NCI-H1417 treated with DMSO at 0.1 percent for 48 hours (cell line): ENCODE data around the gene GJB3.
A peak's percentile ranks its signal among the peaks of the same experiment; 100 is the strongest.

ENCODE experiments used
- DNase-seq: peaks from one replicate; lab custom pipeline; 2025; lab: John Stamatoyannopoulos, UW

Gene GJB3

GRCh38 chr1:34825455-34826091 lies 44.6 kb downstream of the GJB3 start:
- peak; percentile 4 for DNase-seq

GRCh38 chr1:34827341-34827941 lies 46.4 kb downstream of the GJB3 start:
- DNase-seq: no peak

GRCh38 chr1:34828611-34829010 lies 47.6 kb downstream of the GJB3 start:
- no peak for DNase-seq

GRCh38 chr1:34829250-34829649 lies 48.2 kb downstream of the GJB3 start:
- DNase-seq: no peak

- DNase-seq: no peak
Measured at GRCh38 chr1:34831721-34832246, 50.8 kb downstream of the GJB3 start.

GRCh38 chr1:34833711-34834110 lies 52.7 kb downstream of the GJB3 start:
- DNase-seq: no peak
